K562 (cell line): ENCODE data around the gene PILRA. TPM values are rescaled to one million over a fixed set of nuclear protein-coding genes. Genes with fewer than 3 reads are reported as not detected.
A peak's percentile ranks its signal among the peaks of the same experiment; 100 is the strongest.

Source experiments
- CREM ChIP-seq: IDR thresholded peaks from 2 replicates; pipeline ENCODE4 v1.6.1; 2014; ENCODE audit warnings: antibody characterized with exemption, low read depth
- GTF2E2 ChIP-seq: fragments of 200-800 bp; sonication (Bioruptor generic); IDR thresholded peaks from 2 replicates; pipeline ENCODE4 v1.6.1; 2016; ENCODE audit warnings: missing genetic modification characterization, missing compliant biosample characterization
- ILF3 ChIP-seq: fragments of 450-650 bp; IDR thresholded peaks from 2 replicates; pipeline ENCODE4 v1.6.1; 2018; ENCODE audit warnings: antibody characterized with exemption, mild to moderate bottlenecking, moderate library complexity, borderline replicate concordance
- MXI1 ChIP-seq: IDR thresholded peaks from 2 replicates; pipeline ENCODE4 v1.6.1; 2011; ENCODE audit warnings: low read depth, mild to moderate bottlenecking, improper control_type of control experiment, low read length
- MYC ChIP-seq, 2 experiments: fragments of 250-450 bp in 1 of 2; sonication (Bioruptor Pico) in 1 of 2; IDR thresholded peaks; 2 replicates each; pipeline versions ENCODE4 v1.5.1 to v1.6.1; 2012 to 2021; ENCODE audit warnings: low read depth in 2 of 2, borderline replicate concordance in 1 of 2, improper control_type of control experiment in 1 of 2, low read length in 1 of 2, mild to moderate bottlenecking in 1 of 2, moderate library complexity in 1 of 2
- NRF1 ChIP-seq, 2 experiments: fragments of 450-650 bp; IDR thresholded peaks in 1 of 2; conservative IDR thresholded peaks in 1 of 2; 2 replicates each; pipeline ENCODE4 v1.6.1; 2014; ENCODE audit warnings: mild to moderate bottlenecking in 2 of 2
- POLR2A ChIP-seq: fragments of 450-650 bp; conservative IDR thresholded peaks from 2 replicates; pipeline ENCODE4 v1.6.1; 2016
- POLR2B ChIP-seq: fragments of 450-650 bp; IDR thresholded peaks from 2 replicates; pipeline ENCODE4 v1.6.1; 2018; ENCODE audit warnings: low read depth; ENCODE audit not compliant: partially characterized antibody
- RAD51 ChIP-seq: fragments of 450-650 bp; IDR thresholded peaks from 2 replicates; pipeline ENCODE4 v1.7.1; 2016; ENCODE audit warnings: low read depth, mild to moderate bottlenecking, borderline replicate concordance
- SUPT5H ChIP-seq: fragments of 450-650 bp; IDR thresholded peaks from 2 replicates; pipeline ENCODE4 v1.6.1; 2016
- TEAD4 ChIP-seq, 2 experiments: sonication (generic) in 1 of 2; formaldehyde crosslinking in 1 of 2; IDR thresholded peaks; 2 replicates each; pipeline versions ENCODE4 v1.6.1 to v1.8.0; 2012 to 2022; ENCODE audit warnings: borderline replicate concordance in 1 of 2, inconsistent platforms in 1 of 2, low read length in 1 of 2, mild to moderate bottlenecking in 1 of 2, missing genetic modification reagents in 1 of 2
- ZFX ChIP-seq: sonication (generic); formaldehyde crosslinking; IDR thresholded peaks from 2 replicates; pipeline ENCODE4 v1.8.0; 2022; ENCODE audit warnings: mild to moderate bottlenecking, missing genetic modification reagents, moderate library complexity
- ZNF3 ChIP-seq: fragments of 250-450 bp; sonication (Bioruptor Pico); IDR thresholded peaks from 2 replicates; pipeline ENCODE4 v1.5.0; 2021; ENCODE audit warnings: mild to moderate bottlenecking, moderate library complexity
- polyA plus RNA-seq, 8 experiments: library from polyadenylated mRNA; depleted of rRNA in 4 of 8; stranded (reverse) in 5 of 8; unstranded in 3 of 8; fragments of >200 nt; fragmentation: Nextera tagmentation in 2 of 8; fragmentation: Illumina TruSeq in 1 of 8; extraction: Ambion mirVana in 2 of 8; extraction: Trizol in 1 of 8; gene quantifications; 2 replicates each; pipeline versions ENCODE4 v1.2.1 to v1.2.3, GENCODE V29; 2011 to 2014; ENCODE audit warnings: inconsistent platforms in 1 of 8, missing spikeins in 1 of 8
- total RNA-seq, 7 experiments: library from RNA; depleted of rRNA in 6 of 7; stranded (reverse); fragments of >200 nt in 6 of 7; fragmentation: Illumina TruSeq in 2 of 7; extraction: Trizol in 2 of 7; gene quantifications; 2 replicates each; pipeline versions ENCODE4 v1.2.1 to v1.2.3, GENCODE V29; 2011 to 2021; ENCODE audit warnings: low replicate concordance in 1 of 7
- TF ChIP-seq, protein P1 (sequence below): sonication (generic); formaldehyde crosslinking; IDR thresholded peaks from 2 replicates; pipeline ENCODE4 v1.5.0; 2020; ENCODE audit warnings: missing genetic modification reagents
- TF ChIP-seq, protein P2 (sequence below): sonication (generic); formaldehyde crosslinking; IDR thresholded peaks from 2 replicates; pipeline ENCODE4 v1.9.0; 2022; ENCODE audit warnings: mild to moderate bottlenecking, missing genetic modification reagents
- TF ChIP-seq, protein P3 (sequence below), 2 experiments: fragments of 450-650 bp; conservative IDR thresholded peaks; 2 replicates each; pipeline ENCODE4 v1.6.1; 2017; ENCODE audit warnings: mild to moderate bottlenecking in 2 of 2, moderate library complexity in 2 of 2
- TF ChIP-seq, protein P4 (sequence below): sonication (generic); formaldehyde crosslinking; IDR thresholded peaks from 2 replicates; pipeline ENCODE4 v1.8.0; 2022; ENCODE audit warnings: missing genetic modification reagents, mild to moderate bottlenecking, moderate library complexity, borderline replicate concordance

The PILRA gene
- total and polyA plus RNA-seq, 9 of the 15 experiments (the other 6 are each of a cell fraction or from before 2014, with no cell fraction given), result 0.13 to 1.8 (median 0.62) TPM

DNA sequence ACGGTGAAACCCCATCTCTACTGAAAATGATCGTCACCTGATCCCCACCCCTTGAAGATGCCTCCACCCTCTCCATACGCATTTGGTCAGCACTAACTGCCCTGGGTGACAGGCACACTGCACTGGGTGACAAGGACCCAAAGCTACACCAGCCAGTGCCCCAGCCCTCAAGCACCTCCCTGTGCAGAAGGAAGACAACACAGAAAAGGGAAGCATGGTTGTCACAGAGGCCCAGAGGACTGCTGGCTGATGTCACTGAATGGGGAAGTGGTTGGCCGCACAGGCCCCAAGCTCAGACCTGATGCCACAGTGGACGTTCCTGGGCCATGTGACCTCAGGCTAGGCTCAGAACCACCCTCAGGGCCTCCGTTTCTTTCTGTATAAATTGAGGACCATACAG is 4.2 kb upstream of the PILRA start (continued):
- TF ChIP-seq, protein P1, sequence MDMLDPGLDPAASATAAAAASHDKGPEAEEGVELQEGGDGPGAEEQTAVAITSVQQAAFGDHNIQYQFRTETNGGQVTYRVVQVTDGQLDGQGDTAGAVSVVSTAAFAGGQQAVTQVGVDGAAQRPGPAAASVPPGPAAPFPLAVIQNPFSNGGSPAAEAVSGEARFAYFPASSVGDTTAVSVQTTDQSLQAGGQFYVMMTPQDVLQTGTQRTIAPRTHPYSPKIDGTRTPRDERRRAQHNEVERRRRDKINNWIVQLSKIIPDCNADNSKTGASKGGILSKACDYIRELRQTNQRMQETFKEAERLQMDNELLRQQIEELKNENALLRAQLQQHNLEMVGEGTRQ (CRISPR knock-in tag), result peak; percentile 50; the same call in 1 of the 2 replicates
- TF ChIP-seq MYC (IDR thresholded peaks at IDR 0.05; ENCODE audit: low read depth, low read length) (0 out of 2 replicates have a peak, but pooled peaks have one; percentile 18), MYC (CRISPR knock-in tag; IDR thresholded peaks at IDR 0.05; ENCODE audit: borderline replicate concordance, low read depth) (no peak), RAD51 (peak; percentile 48; the same call in 1 of the 2 replicates), GTF2E2 (no peak), CREM (peak; percentile 61), ZNF3 (no peak), ILF3 (0 out of 2 replicates have a peak, but pooled peaks have one; percentile 15), MXI1 (no peak), POLR2A (peak; percentile 58), NRF1 (conservative IDR thresholded peaks at IDR 0.05 in 1 of 2, IDR thresholded peaks at IDR 0.05 in 1 of 2) (peak in 1 of 2 experiments; percentile 25; a peak in 2 of 4 replicates), POLR2B (peak; percentile 37), ZFX (CRISPR knock-in tag) (peak; percentile 30; the same call in 1 of the 2 replicates), TEAD4 (IDR thresholded peaks at IDR 0.05; ENCODE audit: low read length) (peak; percentile 23; the same call in 1 of the 2 replicates), TEAD4 (CRISPR knock-in tag; IDR thresholded peaks at IDR 0.05; ENCODE audit: borderline replicate concordance) (no peak), SUPT5H (peak; percentile 46)
- TF ChIP-seq, protein P2, sequence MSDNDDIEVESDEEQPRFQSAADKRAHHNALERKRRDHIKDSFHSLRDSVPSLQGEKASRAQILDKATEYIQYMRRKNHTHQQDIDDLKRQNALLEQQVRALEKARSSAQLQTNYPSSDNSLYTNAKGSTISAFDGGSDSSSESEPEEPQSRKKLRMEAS (CRISPR knock-in tag), result peak; percentile 81
- TF ChIP-seq, protein P3, sequence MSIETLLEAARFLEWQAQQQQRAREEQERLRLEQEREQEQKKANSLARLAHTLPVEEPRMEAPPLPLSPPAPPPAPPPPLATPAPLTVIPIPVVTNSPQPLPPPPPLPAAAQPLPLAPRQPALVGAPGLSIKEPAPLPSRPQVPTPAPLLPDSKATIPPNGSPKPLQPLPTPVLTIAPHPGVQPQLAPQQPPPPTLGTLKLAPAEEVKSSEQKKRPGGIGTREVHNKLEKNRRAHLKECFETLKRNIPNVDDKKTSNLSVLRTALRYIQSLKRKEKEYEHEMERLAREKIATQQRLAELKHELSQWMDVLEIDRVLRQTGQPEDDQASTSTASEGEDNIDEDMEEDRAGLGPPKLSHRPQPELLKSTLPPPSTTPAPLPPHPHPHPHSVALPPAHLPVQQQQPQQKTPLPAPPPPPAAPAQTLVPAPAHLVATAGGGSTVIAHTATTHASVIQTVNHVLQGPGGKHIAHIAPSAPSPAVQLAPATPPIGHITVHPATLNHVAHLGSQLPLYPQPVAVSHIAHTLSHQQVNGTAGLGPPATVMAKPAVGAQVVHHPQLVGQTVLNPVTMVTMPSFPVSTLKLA (conservative IDR thresholded peaks at IDR 0.05), result no peak
- TF ChIP-seq, protein P4, sequence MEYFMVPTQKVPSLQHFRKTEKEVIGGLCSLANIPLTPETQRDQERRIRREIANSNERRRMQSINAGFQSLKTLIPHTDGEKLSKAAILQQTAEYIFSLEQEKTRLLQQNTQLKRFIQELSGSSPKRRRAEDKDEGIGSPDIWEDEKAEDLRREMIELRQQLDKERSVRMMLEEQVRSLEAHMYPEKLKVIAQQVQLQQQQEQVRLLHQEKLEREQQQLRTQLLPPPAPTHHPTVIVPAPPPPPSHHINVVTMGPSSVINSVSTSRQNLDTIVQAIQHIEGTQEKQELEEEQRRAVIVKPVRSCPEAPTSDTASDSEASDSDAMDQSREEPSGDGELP (CRISPR knock-in tag), result peak; percentile 18; the same call in 1 of the 2 replicates
- TF ChIP-seq, all 486 proteins: peak for 21
